Stomach (tissue), 4 donors: ENCODE measurements around the gene GRK1.

Source experiments
- EP300 ChIP-seq: sonication (generic); formaldehyde crosslinking; IDR thresholded peaks from one replicate; pipeline ENCODE4 v1.6.1; 2017; ENCODE audit warnings: antibody characterized with exemption
- POLR2A ChIP-seq, 4 donors: fragments of 450-650 bp; IDR thresholded peaks; one replicate each; pipeline ENCODE4 v1.6.1; 2016; ENCODE audit warnings: antibody characterized with exemption in 4 of 4, control low read depth in 2 of 4, mild to moderate bottlenecking in 1 of 4, moderate library complexity in 1 of 4
- POLR2AphosphoS5 ChIP-seq, 3 donors: sonication (generic); formaldehyde crosslinking; IDR thresholded peaks; one replicate each; pipeline ENCODE4 v1.6.1; 2016; ENCODE audit warnings: antibody characterized with exemption in 3 of 3
- TF ChIP-seq, protein P1 (sequence below), 7 experiments: fragments of 450-650 bp in 4 of 7; fragments of 200-600 bp in 3 of 7; sonication (generic) in 3 of 7; IDR thresholded peaks; one replicate each; pipeline ENCODE4 v1.5.1; 2016 to 2019; ENCODE audit warnings: antibody characterized with exemption in 7 of 7, control low read depth in 2 of 7, mild to moderate bottlenecking in 1 of 7

DNA sequence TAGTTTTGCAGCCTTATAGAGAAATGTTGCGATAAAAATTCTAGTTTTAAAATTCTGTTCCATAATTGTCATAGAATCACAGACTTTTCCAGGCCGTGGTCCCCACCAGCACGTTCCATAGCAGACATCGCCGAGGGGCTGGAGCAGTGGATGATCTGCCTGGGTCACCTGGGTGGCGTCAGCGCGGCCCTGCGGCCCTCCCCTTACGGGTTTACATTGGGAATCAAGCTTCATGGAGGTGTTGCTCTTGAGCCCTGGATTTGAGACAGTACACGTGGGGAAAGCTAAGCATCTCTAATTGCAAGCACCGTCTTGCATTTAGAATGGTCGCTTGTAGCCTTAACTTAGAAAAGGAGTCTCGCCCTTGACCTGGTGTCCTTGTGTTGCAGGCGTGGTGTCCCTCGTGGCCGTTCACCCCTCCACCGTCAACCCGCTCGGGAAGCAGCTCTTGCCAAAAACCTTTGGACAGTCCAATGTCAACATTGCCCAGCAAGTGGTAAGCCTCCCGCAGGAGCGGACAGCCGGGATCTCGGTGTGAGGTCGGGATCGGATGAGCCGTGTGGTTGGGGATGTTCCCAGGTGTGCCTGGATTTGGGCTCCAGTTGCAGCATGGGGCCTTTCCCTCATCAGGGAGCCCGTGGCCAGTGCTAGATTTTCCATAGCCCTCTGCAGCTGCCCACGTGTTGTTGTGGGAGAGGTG, 44.1 kb upstream of the GRK1 start:
- TF ChIP-seq, protein P1, sequence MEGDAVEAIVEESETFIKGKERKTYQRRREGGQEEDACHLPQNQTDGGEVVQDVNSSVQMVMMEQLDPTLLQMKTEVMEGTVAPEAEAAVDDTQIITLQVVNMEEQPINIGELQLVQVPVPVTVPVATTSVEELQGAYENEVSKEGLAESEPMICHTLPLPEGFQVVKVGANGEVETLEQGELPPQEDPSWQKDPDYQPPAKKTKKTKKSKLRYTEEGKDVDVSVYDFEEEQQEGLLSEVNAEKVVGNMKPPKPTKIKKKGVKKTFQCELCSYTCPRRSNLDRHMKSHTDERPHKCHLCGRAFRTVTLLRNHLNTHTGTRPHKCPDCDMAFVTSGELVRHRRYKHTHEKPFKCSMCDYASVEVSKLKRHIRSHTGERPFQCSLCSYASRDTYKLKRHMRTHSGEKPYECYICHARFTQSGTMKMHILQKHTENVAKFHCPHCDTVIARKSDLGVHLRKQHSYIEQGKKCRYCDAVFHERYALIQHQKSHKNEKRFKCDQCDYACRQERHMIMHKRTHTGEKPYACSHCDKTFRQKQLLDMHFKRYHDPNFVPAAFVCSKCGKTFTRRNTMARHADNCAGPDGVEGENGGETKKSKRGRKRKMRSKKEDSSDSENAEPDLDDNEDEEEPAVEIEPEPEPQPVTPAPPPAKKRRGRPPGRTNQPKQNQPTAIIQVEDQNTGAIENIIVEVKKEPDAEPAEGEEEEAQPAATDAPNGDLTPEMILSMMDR (IDR thresholded peaks at IDR 0.05): no peak
- no peak for TF ChIP-seq POLR2A (IDR thresholded peaks at IDR 0.05)
- no peak for TF ChIP-seq POLR2AphosphoS5 (IDR thresholded peaks at IDR 0.05)
- TF ChIP-seq EP300: no peak
